Nephron progenitor cell (in vitro differentiated cells): ENCODE data around the gene SHF.

ENCODE experiments used
- DNase-seq: peaks from one replicate; pipeline ENCODE4 v3.0.0; 2021
- H3K27ac Mint-ChIP-seq: 2 replicates; pipeline ENCODE4 v1.8.0; 2021; ENCODE audit warnings: mild to moderate bottlenecking, moderate library complexity, mixed read lengths
- H3K27me3 Mint-ChIP-seq: 2 replicates; pipeline ENCODE4 v1.8.0; 2021; ENCODE audit warnings: mild to moderate bottlenecking, low read depth, mixed read lengths; ENCODE audit not compliant: poor library complexity
- H3K36me3 Mint-ChIP-seq: 2 replicates; pipeline ENCODE4 v1.8.0; 2021; ENCODE audit warnings: low read depth, mixed read lengths
- H3K4me1 Mint-ChIP-seq: 2 replicates; pipeline ENCODE4 v1.8.0; 2021; ENCODE audit warnings: mixed read lengths
- H3K4me3 Mint-ChIP-seq: 2 replicates; pipeline ENCODE4 v1.8.0; 2021; ENCODE audit warnings: mild to moderate bottlenecking, moderate library complexity, mixed read lengths
- H3K9me3 Mint-ChIP-seq: 2 replicates; pipeline ENCODE4 v1.8.0; 2021; ENCODE audit warnings: mild to moderate bottlenecking, moderate library complexity, mixed read lengths
- CTCF ChIP-seq: fragments of 200-600 bp; sonication (generic); IDR thresholded peaks from 2 replicates; pipeline ENCODE4 v1.5.0; 2021; ENCODE audit warnings: antibody characterized with exemption

Gene SHF

GRCh38 chr15:45143946-45144345 is 43.8 kb downstream of the SHF start:
- peaks cover 6% of the 10 kb centered on the region for H3K4me1 Mint-ChIP-seq
- DNase-seq: no peak
- H3K4me3 Mint-ChIP-seq: no peak overlapping the region
- peaks cover 31% of the 10 kb centered on the region for H3K27me3 Mint-ChIP-seq
- H3K36me3 Mint-ChIP-seq: no peaks in the 10 kb centered on the region
- H3K9me3 Mint-ChIP-seq: no peaks in the 10 kb centered on the region
- H3K27ac Mint-ChIP-seq: no peak overlapping the region
- no peak for TF ChIP-seq CTCF

- peaks cover 34% of the 10 kb centered on the region for H3K27me3 Mint-ChIP-seq
- H3K4me1 Mint-ChIP-seq: peaks cover 15% of the 10 kb centered on the region
- H3K9me3 Mint-ChIP-seq: no peaks in the 10 kb centered on the region
- H3K36me3 Mint-ChIP-seq: no peaks in the 10 kb centered on the region
- H3K27ac Mint-ChIP-seq: no peak overlapping the region
- DNase-seq: no peak
- no peak for TF ChIP-seq CTCF
- H3K4me3 Mint-ChIP-seq: no peak overlapping the region
These were observed 44.7 kb downstream of the SHF start for GRCh38 chr15:45143056-45143455.

- H3K4me1 Mint-ChIP-seq: peaks cover 24% of the 10 kb centered on the region
- no peak for DNase-seq
- no peak overlapping the region for H3K4me3 Mint-ChIP-seq
- no peak for TF ChIP-seq CTCF
- H3K9me3 Mint-ChIP-seq: no peaks in the 10 kb centered on the region
- H3K27me3 Mint-ChIP-seq: peaks cover 49% of the 10 kb centered on the region
- no peaks in the 10 kb centered on the region for H3K36me3 Mint-ChIP-seq
- no peak overlapping the region for H3K27ac Mint-ChIP-seq
These were observed 46.4 kb downstream of the SHF start for GRCh38 chr15:45141386-45141785.

GRCh38 chr15:45140557-45141250 is 47.1 kb downstream of the SHF start:
- Mint-ChIP-seq H3K9me3 (no peaks in the 10 kb centered on the region), H3K4me3 (no peak overlapping the region), H3K4me1 (peaks cover 26% of the 10 kb centered on the region), H3K27me3 (peaks cover 50% of the 10 kb centered on the region), H3K27ac (no peak overlapping the region), H3K36me3 (no peaks in the 10 kb centered on the region)
- DNase-seq: no peak
- TF ChIP-seq CTCF: no peak

GRCh38 chr15:45139770-45140169 is 48.0 kb downstream of the SHF start:
- Mint-ChIP-seq H3K27ac (no peak overlapping the region), H3K4me3 (no peak overlapping the region), H3K27me3 (peaks cover 51% of the 10 kb centered on the region), H3K9me3 (no peaks in the 10 kb centered on the region), H3K36me3 (no peaks in the 10 kb centered on the region), H3K4me1 (peaks cover 28% of the 10 kb centered on the region)
- no peak for DNase-seq
- TF ChIP-seq CTCF: no peak
